HepG2 (cell line): ENCODE data around the gene CLIP2. TPM values are rescaled to one million over a fixed set of nuclear protein-coding genes. Genes with fewer than 3 reads are reported as not detected.
A peak's percentile ranks its signal among the peaks of the same experiment; 100 is the strongest.

Experiments used
- ATF5 ChIP-seq: sonication (generic); formaldehyde crosslinking; IDR thresholded peaks from 2 replicates; pipeline ENCODE4 v1.4.0; 2020; ENCODE audit warnings: mild to moderate bottlenecking, low read depth, missing genetic modification reagents
- CBX5 ChIP-seq: sonication (generic); formaldehyde crosslinking; IDR thresholded peaks from 2 replicates; pipeline ENCODE4 v1.4.0; 2020; ENCODE audit warnings: missing genetic modification reagents, borderline replicate concordance
- GATAD1 ChIP-seq: IDR thresholded peaks from 2 replicates; pipeline ENCODE4 v1.6.1; 2016; ENCODE audit warnings: missing genetic modification reagents, missing compliant biosample characterization
- HMGXB3 ChIP-seq: sonication (generic); formaldehyde crosslinking; IDR thresholded peaks from 2 replicates; pipeline ENCODE4 v1.4.0; 2020; ENCODE audit warnings: missing genetic modification reagents, borderline replicate concordance
- IRF1 ChIP-seq: sonication (generic); formaldehyde crosslinking; IDR thresholded peaks from 2 replicates; pipeline ENCODE4 v1.4.0; 2020; ENCODE audit warnings: low read depth, mild to moderate bottlenecking, missing genetic modification reagents
- MED13 ChIP-seq: sonication (generic); formaldehyde crosslinking; IDR thresholded peaks from 2 replicates; pipeline ENCODE4 v1.5.0; 2020; ENCODE audit warnings: missing genetic modification reagents
- NFAT5 ChIP-seq: sonication (generic); formaldehyde crosslinking; IDR thresholded peaks from 2 replicates; pipeline ENCODE4 v1.4.0; 2020; ENCODE audit warnings: missing genetic modification reagents
- ZNF276 ChIP-seq: sonication (generic); formaldehyde crosslinking; IDR thresholded peaks from 2 replicates; pipeline ENCODE4 v1.4.0; 2020; ENCODE audit warnings: mild to moderate bottlenecking, low read depth, missing genetic modification reagents
- ZNF746 ChIP-seq: sonication (generic); formaldehyde crosslinking; IDR thresholded peaks from 2 replicates; pipeline ENCODE4 v1.8.0; 2022; ENCODE audit warnings: mild to moderate bottlenecking, missing genetic modification reagents
- ZNF83 ChIP-seq: sonication (generic); formaldehyde crosslinking; IDR thresholded peaks from 2 replicates; pipeline ENCODE4 v1.4.0; 2020; ENCODE audit warnings: missing genetic modification reagents, mild to moderate bottlenecking, borderline replicate concordance
- polyA plus RNA-seq, 8 experiments: library from polyadenylated mRNA; depleted of rRNA in 3 of 8; stranded (reverse) in 7 of 8; unstranded in 1 of 8; fragments of >200 nt; fragmentation: Illumina TruSeq in 4 of 8; extraction: Trizol in 4 of 8; gene quantifications; 2 replicates each; pipeline versions ENCODE4 v1.2.1 to v1.2.3, GENCODE V29; 2011 to 2016; ENCODE audit warnings: low read depth in 4 of 8, missing spikeins in 1 of 8, mixed read lengths in 1 of 8; ENCODE audit not compliant: insufficient read depth in 1 of 8
- total RNA-seq, 5 experiments: library from RNA; depleted of rRNA; stranded (reverse); fragments of >200 nt; fragmentation: Illumina TruSeq; extraction: Trizol; gene quantifications; 2 replicates each; pipeline ENCODE4 v1.2.3, GENCODE V29; 2016; ENCODE audit warnings: low read depth in 1 of 5

Gene CLIP2
- total and polyA plus RNA-seq, 2 of the 13 experiments (the other 11 are each of a cell fraction or from before 2014, with no cell fraction given) = 6.5 to 17.4 TPM

GRCh38 chr7:74254129-74254857, 34.9 kb upstream of the CLIP2 start, which contains the start of gene RFC2 (continued):
- peak; percentile 94 for TF ChIP-seq GATAD1 (CRISPR knock-in tag)
- peak; percentile 78; the same call in 1 of the 2 replicates for TF ChIP-seq ZNF746 (CRISPR knock-in tag)
- TF ChIP-seq ATF5 (CRISPR knock-in tag) = no peak
- peak; percentile 47; the same call in 1 of the 2 replicates for TF ChIP-seq CBX5 (CRISPR knock-in tag)
- no peak; the same call in 1 of the 2 replicates for TF ChIP-seq ZNF276
- no peak; the same call in 1 of the 2 replicates for TF ChIP-seq HMGXB3 (CRISPR knock-in tag)
- TF ChIP-seq NFAT5 = no peak
- peak; percentile 59 for TF ChIP-seq MED13 (CRISPR knock-in tag)
- TF ChIP-seq ZNF83 = no peak
- TF ChIP-seq IRF1 = no peak
